ENCODE measurements around the gene NAT9. TPM values are rescaled to one million over a fixed set of nuclear protein-coding genes. Genes with fewer than 3 reads are reported as not detected.

NAT9 gene
- polyA plus RNA-seq, 2 of the 4 experiments (the other 2 are of a cell fraction): 43.4 to 71.4 TPM

GRCh38 chr17:74733365-74734122 is 42.6 kb downstream of the NAT9 start:
- 37% methylated on average over 9 of the region's 9 CpGs for WGBS (ENCODE audit: missing lambda C conversion rate)
- ATAC-seq (no peak), FAIRE-seq (no peak), DNase-seq (ENCODE audit: low read depth in 1 of 2, low spot score in 1 of 2) (no peak)
- CTCF ChIA-PET: interaction anchor here (5.9 to 6.5 kb wide), 2 partner anchors 13 to 77 kb away, joined by 65 to 145 read pairs; partner anchors contain the start of gene NHERF1
- Histone ChIP-seq H3K9me3 (peaks cover 7% of the 10 kb centered on the region), H3K4me1 (peaks cover 27% of the 10 kb centered on the region), H3K27ac (no peak overlapping the region), H3K4me3 (no peak overlapping the region), H3K4me2 (no peak overlapping the region)
- TF ChIP-seq KDM5A (IDR thresholded peaks at IDR 0.05) (no peak), MAZ (IDR thresholded peaks at IDR 0.05; ENCODE audit: borderline replicate concordance, low read depth, low read length) (no peak), CEBPB (IDR thresholded peaks at IDR 0.05) (no peak), RFX5 (IDR thresholded peaks at IDR 0.05) (no peak), ELK1 (IDR thresholded peaks at IDR 0.05; ENCODE audit: low read depth, low read length) (no peak), ATOH8 (CRISPR knock-in tag; IDR thresholded peaks at IDR 0.05; ENCODE audit: low read depth) (no peak), JUN (IDR thresholded peaks at IDR 0.05) (no peak), POLR2AphosphoS2 (conservative IDR thresholded peaks at IDR 0.05; ENCODE audit: low read length) (no peak), JUNB (IDR thresholded peaks at IDR 0.05) (no peak), HDAC2 (IDR thresholded peaks at IDR 0.05) (no peak), HEYL (CRISPR knock-in tag; IDR thresholded peaks at IDR 0.05) (no peak), SREBF2 (IDR thresholded peaks at IDR 0.05) (no peak)
- POLR2A ChIA-PET: no interaction called here

GRCh38 chr17:74732042-74732867 is 43.9 kb downstream of the NAT9 start:
- Histone ChIP-seq H3K4me1 (peaks cover 14% of the 10 kb centered on the region; the same call in 2 of the 3 replicates), H3K9me3 (peaks cover 7% of the 10 kb centered on the region), H3K4me2 (no peak overlapping the region), H3K4me3 (no peak overlapping the region), H3K27ac (no peak overlapping the region)
- DNase-seq (ENCODE audit: low read depth in 1 of 2, low spot score in 1 of 2) (no peak), ATAC-seq (no peak), FAIRE-seq (no peak)
- POLR2A ChIA-PET: no interaction called here
- WGBS (ENCODE audit: missing lambda C conversion rate): 51% methylated on average over 12 of the region's 12 CpGs
- CTCF ChIA-PET: interaction anchor here (1.0 kb wide), 1 partner anchor 352 kb away, joined by 3 read pairs; no protein-coding TSS in a partner anchor
- TF ChIP-seq E2F6 (IDR thresholded peaks at IDR 0.05; ENCODE audit: borderline replicate concordance, low read depth) (no peak), HOXA7 (CRISPR knock-in tag; IDR thresholded peaks at IDR 0.05) (no peak), MAZ (IDR thresholded peaks at IDR 0.05; ENCODE audit: borderline replicate concordance, low read depth, low read length) (no peak), MAFK (IDR thresholded peaks at IDR 0.05; ENCODE audit: partially characterized antibody) (no peak), CBX2 (IDR thresholded peaks at IDR 0.05; ENCODE audit: borderline replicate concordance, low read depth) (no peak), REST (IDR thresholded peaks at IDR 0.05) (no peak), PBX3 (IDR thresholded peaks at IDR 0.05) (no peak), NR3C1 (IDR thresholded peaks at IDR 0.05) (no peak), ELK1 (IDR thresholded peaks at IDR 0.05; ENCODE audit: low read depth, low read length) (no peak), BCL3 (IDR thresholded peaks at IDR 0.05) (no peak), ZNF302 (CRISPR knock-in tag; IDR thresholded peaks at IDR 0.05) (no peak), MAX (IDR thresholded peaks at IDR 0.05) (no peak), EHMT2 (IDR thresholded peaks at IDR 0.05; ENCODE audit: low read depth) (no peak), RCOR1 (IDR thresholded peaks at IDR 0.05; ENCODE audit: low read depth, low read length) (no peak), GATA3 (IDR thresholded peaks at IDR 0.05; ENCODE audit: borderline replicate concordance) (no peak)

All from A549 (cell line).